MM.1S (cell line): ENCODE measurements around the gene FGF11.

Experiments
- DNase-seq: peaks from one replicate; pipeline ENCODE4 v3.0.0-alpha.2; 2015
- H2AFZ ChIP-seq: fragments of 300-600 bp; sonication (generic); 2 replicates; pipeline ENCODE4 v1.6.0; 2016; ENCODE audit warnings: antibody characterized with exemption, low read length
- H3F3A ChIP-seq: fragments of 300-600 bp; sonication (generic); 2 replicates; pipeline ENCODE4 v1.6.1; 2016; ENCODE audit warnings: mild to moderate bottlenecking, antibody characterized with exemption, low read length, moderate library complexity, mixed read lengths; ENCODE audit not compliant: insufficient read depth
- H3K27ac ChIP-seq: fragments of 300-600 bp; sonication (generic); 2 replicates; pipeline ENCODE4 v1.5.1; 2016; ENCODE audit warnings: mild to moderate bottlenecking, low read length
- H3K27me3 ChIP-seq: fragments of 300-600 bp; sonication (generic); replicated peaks from 2 replicates; pipeline ENCODE4 v1.6.0; 2016; ENCODE audit warnings: low read length; ENCODE audit not compliant: insufficient read depth
- H3K36me3 ChIP-seq: fragments of 300-600 bp; sonication (generic); replicated peaks from 2 replicates; pipeline ENCODE4 v1.6.1; 2016; ENCODE audit warnings: mild to moderate bottlenecking, low read length, mixed read lengths; ENCODE audit not compliant: insufficient read depth
- H3K4me1 ChIP-seq: fragments of 300-600 bp; sonication (generic); 2 replicates; pipeline ENCODE4 v1.6.1; 2016; ENCODE audit warnings: low read length, mixed read lengths
- H3K4me2 ChIP-seq: fragments of 300-600 bp; sonication (generic); 2 replicates; pipeline ENCODE4 v1.6.0; 2016; ENCODE audit warnings: low read depth, low read length
- H3K4me3 ChIP-seq: fragments of 300-600 bp; sonication (generic); 2 replicates; pipeline ENCODE4 v1.5.1; 2016; ENCODE audit warnings: low read length, mixed read lengths
- H3K79me2 ChIP-seq: fragments of 300-600 bp; sonication (generic); 2 replicates; pipeline ENCODE4 v1.6.1; 2016; ENCODE audit warnings: mixed run types, low read length, mixed read lengths
- H3K9ac ChIP-seq: fragments of 300-600 bp; sonication (generic); 2 replicates; pipeline ENCODE4 v1.6.1; 2016; ENCODE audit warnings: low read length, mixed read lengths
- H3K9me2 ChIP-seq: fragments of 300-600 bp; sonication (generic); replicated peaks from 2 replicates; pipeline ENCODE4 v1.6.1; 2016; ENCODE audit warnings: mild to moderate bottlenecking, low read length, mixed read lengths; ENCODE audit not compliant: insufficient read depth
- H3K9me3 ChIP-seq: fragments of 300-600 bp; sonication (generic); replicated peaks from 2 replicates; pipeline ENCODE4 v1.6.1; 2016; ENCODE audit warnings: mild to moderate bottlenecking, low read length, mixed read lengths; ENCODE audit not compliant: insufficient read depth
- H4K20me1 ChIP-seq: fragments of 300-600 bp; sonication (generic); 2 replicates; pipeline ENCODE4 v1.6.1; 2016; ENCODE audit warnings: mild to moderate bottlenecking, low read length, moderate library complexity, mixed read lengths; ENCODE audit not compliant: insufficient read depth
- CTCF ChIP-seq: fragments of 300-600 bp; sonication (generic); IDR thresholded peaks from 2 replicates; pipeline ENCODE4 v1.5.1; 2016; ENCODE audit warnings: antibody characterized with exemption, low read length, mixed read lengths
- EZH2 ChIP-seq: fragments of 300-600 bp; sonication (generic); optimal IDR thresholded peaks from 2 replicates; pipeline ENCODE3; 2017; ENCODE audit warnings: low read depth, mild to moderate bottlenecking, antibody characterized with exemption, low read length, mixed read lengths
- EZH2phosphoT487 ChIP-seq: fragments of 300-600 bp; sonication (generic); IDR thresholded peaks from 2 replicates; pipeline ENCODE4 v1.6.1; 2018; ENCODE audit warnings: antibody characterized with exemption, low read length

FGF11 gene

GRCh38 chr17:7464081-7464480, 24.8 kb downstream of the FGF11 start:
- Histone ChIP-seq H2AFZ (no peak overlapping the region), H3K9ac (no peak overlapping the region), H3K9me2 (no peaks in the 10 kb centered on the region), H3K4me2 (no peak overlapping the region), H3F3A (no peaks in the 10 kb centered on the region), H3K4me1 (no peaks in the 10 kb centered on the region), H3K79me2 (no peaks in the 10 kb centered on the region), H3K27ac (no peak overlapping the region), H3K9me3 (no peaks in the 10 kb centered on the region), H3K36me3 (no peaks in the 10 kb centered on the region), H4K20me1 (no peaks in the 10 kb centered on the region), H3K27me3 (no peaks in the 10 kb centered on the region), H3K4me3 (no peak overlapping the region)
- TF ChIP-seq EZH2phosphoT487 = no peak
- TF ChIP-seq CTCF = no peak
- TF ChIP-seq EZH2 = no peak
- no peak for DNase-seq

DNA sequence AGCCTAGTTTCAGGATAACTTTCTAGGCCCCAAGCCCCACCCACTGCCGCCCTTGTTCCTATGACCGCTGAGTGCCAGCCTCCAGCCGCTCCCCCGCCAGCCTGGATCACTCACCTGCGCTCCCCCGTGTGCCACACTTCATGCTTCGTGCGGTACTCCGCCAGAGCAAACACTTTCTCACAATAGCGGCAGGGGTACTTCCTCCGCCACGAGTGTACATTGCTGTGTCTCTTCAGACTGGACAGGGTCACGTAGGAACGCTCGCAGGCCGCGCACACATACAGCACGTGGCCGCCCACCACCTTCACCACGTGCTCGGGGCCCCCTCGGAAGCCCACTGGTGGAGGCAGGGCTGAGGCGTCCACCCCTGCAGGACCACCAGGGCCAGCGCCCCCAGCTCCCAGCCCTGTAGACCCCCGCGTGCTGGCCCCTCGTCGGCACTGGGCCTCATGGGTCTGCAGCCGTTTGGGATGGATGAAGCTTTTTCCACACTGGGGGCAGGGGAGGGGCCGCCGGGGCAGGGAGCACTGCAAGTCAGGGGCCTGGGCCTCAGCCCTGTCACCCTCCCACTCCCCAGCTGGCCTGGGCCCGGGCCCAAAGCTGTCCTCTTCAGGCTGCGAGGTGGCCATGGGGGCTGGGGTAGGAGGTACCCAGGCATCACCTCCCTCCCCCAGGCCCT, 26.4 kb downstream of the FGF11 start:
- Histone ChIP-seq H3K4me3 (no peak overlapping the region), H3K27ac (no peak overlapping the region)

DNA sequence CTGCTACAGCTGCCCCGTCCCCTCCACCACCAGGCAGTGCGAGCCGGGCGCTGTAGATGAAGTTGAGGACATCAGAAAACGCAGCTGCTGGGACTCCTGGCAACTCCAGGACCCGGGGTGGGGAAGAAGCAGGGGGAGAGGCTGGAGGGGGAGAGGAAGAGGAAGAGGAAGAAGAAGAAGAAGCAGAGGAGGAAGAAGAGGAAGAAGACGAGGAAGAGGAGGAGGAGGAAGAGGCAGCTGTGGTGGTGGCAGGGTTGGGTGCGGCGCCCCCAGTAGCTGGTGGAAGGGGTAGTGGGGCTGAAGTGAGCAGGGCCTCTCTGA, 27.0 kb downstream of the FGF11 start:
- Histone ChIP-seq H3K9me2 (no peaks in the 10 kb centered on the region), H2AFZ (no peak overlapping the region), H3K4me2 (no peak overlapping the region), H3K9ac (no peak overlapping the region), H3K4me1 (no peaks in the 10 kb centered on the region), H4K20me1 (no peaks in the 10 kb centered on the region), H3K36me3 (no peaks in the 10 kb centered on the region), H3K79me2 (no peaks in the 10 kb centered on the region), H3K9me3 (no peaks in the 10 kb centered on the region), H3F3A (no peaks in the 10 kb centered on the region), H3K4me3 (no peak overlapping the region), H3K27me3 (no peaks in the 10 kb centered on the region), H3K27ac (no peak overlapping the region)
- DNase-seq = no peak
- TF ChIP-seq EZH2 = no peak
- TF ChIP-seq EZH2phosphoT487 = no peak
- no peak for TF ChIP-seq CTCF

More for the DNA sequence above, 26.4 kb downstream of the FGF11 start:
- TF ChIP-seq EZH2phosphoT487 (no peak), CTCF (no peak), EZH2 (no peak)
- Histone ChIP-seq H3K9me2 (no peaks in the 10 kb centered on the region), H3K27me3 (no peaks in the 10 kb centered on the region), H2AFZ (no peak overlapping the region), H3K4me2 (no peak overlapping the region), H3F3A (no peaks in the 10 kb centered on the region), H3K36me3 (no peaks in the 10 kb centered on the region), H3K9me3 (no peaks in the 10 kb centered on the region), H3K9ac (no peak overlapping the region), H3K79me2 (no peaks in the 10 kb centered on the region), H4K20me1 (no peaks in the 10 kb centered on the region), H3K4me1 (no peaks in the 10 kb centered on the region)
- DNase-seq = no peak
